ENCODE results near the gene SLC4A4.
A peak's percentile ranks its signal among the peaks of the same experiment; 100 is the strongest.
"Not testable (repeated sequence)": the region's sequence is repeated elsewhere in the genome, so short reads cannot be mapped to it uniquely, and the experiment has no call there.

SLC4A4 gene

DNA sequence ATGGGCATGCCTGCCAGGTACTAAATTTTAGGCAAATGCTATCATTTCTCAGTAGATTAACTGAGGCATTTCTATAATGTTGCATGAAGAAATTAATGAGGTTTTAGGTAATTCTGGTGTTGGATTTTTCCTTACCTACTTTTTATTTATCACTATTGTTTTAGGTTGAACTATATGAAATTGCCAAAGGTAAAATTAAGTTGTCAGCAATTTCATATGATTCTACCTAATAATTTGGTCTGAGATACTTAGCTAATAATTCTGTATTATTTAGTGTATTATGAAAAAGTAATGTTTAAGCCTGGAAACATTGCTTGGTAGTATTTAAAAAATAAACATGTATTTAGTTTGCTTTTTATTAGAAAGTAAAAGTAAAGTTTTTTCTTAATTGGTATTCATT is 22.7 kb downstream of the SLC4A4 start:
- no peak for DNase-seq

DNA sequence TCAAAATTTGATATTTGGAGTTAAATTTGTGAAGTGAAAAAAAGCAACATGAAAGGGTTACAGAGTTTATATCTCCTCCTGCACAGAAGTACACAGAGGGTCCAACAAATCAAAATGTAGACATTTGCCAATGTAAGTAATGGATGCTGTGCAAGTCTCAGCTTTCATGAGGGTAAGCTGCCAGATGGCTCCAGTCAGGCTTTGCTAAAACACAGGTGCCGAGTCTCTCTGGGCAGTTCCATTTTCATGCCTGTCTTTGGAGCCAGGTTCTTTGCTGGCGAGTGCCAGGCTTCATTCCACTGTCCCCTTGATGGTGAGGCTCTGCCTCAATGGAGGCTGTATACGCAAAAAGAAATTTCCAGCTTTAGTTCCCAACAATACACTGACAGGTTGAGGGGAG is 27.9 kb downstream of the SLC4A4 start:
- DNase-seq, result peak; percentile 40

DNA sequence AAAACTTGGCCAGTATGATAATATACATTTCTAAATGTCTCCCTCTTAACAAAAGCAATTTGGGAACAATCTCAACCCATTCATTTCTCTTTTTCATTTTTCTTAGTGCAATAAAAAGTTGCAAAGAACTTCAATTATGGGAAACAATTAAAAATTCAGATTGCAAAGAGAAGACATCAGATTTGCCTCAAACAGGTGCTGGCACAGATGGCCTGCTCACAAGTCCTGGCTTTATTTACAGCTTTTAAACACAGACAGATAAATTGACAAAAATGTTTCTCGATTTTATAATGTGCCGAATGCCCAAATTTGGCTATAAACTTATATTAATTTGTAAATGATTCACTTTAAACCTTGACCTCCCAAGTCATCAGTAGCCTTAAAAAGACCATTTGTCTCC is 28.7 kb downstream of the SLC4A4 start:
- DNase-seq, result no peak

DNA sequence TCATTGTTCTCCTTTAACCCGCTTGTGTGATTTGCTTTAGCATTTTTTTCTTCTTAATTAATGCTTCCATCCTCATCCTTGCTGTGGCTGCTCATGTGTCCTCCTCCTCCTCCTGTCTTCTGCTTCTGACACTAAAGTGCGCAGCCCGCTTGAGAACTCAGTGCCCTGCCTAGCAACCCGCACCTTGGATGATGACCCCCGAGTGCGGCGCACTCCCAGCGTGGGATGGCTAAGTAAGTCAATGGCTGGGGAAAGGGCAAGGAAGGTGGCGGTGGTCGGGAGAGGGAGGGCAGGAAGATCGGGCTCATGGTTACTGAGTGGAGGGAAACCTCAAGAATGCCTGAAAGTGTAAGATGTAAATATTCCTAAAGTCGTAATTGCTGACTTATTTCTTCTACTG is 30.1 kb downstream of the SLC4A4 start:
- DNase-seq, result no peak

- no peak for DNase-seq
Observed at GRCh38 chr4:71369536-71369935, 30.7 kb downstream of the SLC4A4 start.

DNA sequence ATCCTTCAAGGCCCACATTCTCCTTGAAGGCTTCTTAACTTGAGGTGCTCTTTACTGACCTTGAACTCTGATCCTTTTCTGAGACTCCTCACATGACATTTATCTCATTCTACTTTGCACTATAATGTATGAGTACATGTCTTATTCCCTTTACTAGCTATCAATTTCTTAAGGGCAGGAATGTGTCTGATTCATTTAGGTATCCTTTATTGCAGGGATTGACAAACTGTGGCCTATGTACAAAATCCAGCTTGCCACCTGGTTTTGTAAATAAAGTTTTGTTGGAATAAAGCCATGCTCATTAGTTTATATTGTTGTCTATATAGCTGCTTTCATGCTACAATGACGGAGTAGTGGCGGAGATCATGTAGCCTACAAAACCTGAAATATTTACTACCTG is 36.7 kb downstream of the SLC4A4 start:
- DNase-seq, result no peak

DNA sequence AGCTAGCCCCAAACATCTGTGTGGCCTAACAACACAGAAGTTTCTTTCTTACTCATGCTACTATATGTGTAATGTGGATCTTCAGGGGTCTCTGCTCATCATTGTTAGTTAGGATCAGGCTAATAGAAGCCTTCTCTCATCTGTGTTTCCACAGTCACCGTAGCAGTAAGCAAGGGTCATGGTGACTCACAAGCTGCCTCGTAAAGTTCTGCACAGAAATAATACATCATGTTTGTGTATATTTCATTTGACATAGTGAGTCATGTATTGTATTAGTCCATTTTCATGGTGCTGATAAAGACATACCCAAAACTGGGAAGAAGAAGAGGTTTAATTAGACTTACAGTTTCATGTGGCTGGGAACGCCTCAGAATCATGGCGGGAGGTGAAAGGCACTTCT is 38.7 kb downstream of the SLC4A4 start:
- DNase-seq, result no peak

- no peak for DNase-seq
Observed at GRCh38 chr4:71379126-71379525, 40.3 kb downstream of the SLC4A4 start.

DNA sequence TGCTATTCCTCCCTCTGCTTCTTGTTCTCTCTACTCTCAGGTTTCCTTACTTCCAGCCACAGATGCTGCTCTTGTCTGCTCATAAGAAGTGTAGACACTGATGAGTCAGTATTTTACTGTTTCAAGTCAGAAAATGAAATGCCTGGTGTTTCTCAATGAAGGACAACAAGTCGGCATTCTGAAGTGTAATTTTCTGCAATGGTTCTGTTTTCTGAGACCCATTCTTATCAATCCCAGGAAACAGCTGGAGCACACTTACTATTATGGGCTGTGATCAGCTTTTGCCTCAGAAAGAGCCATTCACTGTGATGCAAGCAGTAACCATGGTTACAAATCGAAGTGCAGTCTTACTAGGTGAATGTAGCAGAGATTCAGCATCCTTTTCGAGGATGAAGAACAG is 42.0 kb downstream of the SLC4A4 start:
- DNase-seq, result no peak

- no peak for DNase-seq
Observed at GRCh38 chr4:71382125-71382899, 43.5 kb downstream of the SLC4A4 start.

DNA sequence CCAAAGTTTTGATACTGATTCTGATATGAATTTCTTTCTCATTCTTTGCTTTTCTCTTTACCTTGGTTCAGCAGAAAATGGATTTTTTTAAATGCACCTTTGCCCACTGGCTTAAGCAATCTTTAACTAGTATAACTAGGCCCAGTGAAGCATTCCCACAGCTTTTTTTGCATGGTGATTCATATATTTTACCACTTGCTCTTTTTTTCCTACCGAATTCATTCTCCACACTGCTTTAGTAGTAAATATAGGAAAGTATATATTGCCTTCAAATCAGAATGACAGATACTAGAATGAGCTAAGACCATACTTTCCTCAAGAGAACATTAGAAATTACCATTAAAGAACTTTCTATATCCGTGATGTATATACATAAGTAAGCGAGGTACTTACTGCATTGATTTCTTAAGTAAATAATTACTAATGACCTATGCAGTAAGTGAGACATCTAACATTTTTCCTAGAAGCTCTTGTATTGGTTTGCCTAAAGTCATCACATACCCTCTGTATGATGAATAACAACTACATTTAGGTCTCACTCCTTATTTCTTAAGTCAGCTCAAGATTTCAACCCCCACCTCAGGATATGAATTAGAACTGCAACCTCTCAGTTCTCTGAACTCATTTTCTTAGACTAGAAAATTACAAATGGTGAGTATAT is 44.2 kb downstream of the SLC4A4 start:
- no peak for DNase-seq

DNA sequence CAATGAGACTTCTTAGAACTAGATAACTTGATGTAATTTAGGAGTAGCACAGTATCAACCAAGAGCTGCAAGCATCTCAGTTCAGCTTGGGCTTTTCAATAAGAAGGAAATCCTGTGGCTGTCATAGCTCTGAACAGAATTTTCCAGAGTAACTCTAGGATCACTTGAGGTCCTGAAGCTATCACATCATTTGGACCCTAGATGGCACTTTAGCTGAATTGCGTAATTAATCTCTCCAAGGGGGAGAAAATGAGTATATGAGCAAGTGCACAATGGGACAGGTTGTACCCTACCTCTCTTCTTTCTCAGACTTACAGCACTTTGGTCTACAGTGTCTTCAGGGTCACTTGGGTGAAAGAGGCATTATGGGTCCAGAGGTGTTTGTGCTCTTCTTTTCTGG is 45.2 kb downstream of the SLC4A4 start:
- DNase-seq, result no peak

GRCh38 chr4:71389149-71389827 is 50.5 kb downstream of the SLC4A4 start:
- DNase-seq, result peak; percentile 79

DNA sequence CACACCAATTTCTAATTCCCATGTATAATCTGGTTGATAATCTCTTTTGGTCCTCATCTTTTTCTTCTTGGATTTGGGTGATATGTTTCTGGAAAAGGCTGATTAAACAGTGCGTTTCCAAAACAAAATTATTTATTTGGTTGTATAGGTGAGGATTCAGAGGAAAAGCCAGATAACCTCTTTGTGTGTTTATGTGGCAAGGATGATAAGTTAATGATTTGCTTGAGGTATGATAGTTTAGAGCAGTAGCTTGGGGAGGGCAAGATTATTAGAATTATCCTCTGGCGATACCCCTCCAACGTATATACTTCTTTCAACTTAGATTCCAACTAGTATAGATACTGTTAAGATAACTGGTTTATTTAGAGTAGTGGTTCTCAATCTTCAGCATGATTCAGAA is 53.3 kb downstream of the SLC4A4 start:
- DNase-seq, result no peak

GRCh38 chr4:71396382-71396781 is 57.6 kb downstream of the SLC4A4 start:
- no peak for DNase-seq

DNA sequence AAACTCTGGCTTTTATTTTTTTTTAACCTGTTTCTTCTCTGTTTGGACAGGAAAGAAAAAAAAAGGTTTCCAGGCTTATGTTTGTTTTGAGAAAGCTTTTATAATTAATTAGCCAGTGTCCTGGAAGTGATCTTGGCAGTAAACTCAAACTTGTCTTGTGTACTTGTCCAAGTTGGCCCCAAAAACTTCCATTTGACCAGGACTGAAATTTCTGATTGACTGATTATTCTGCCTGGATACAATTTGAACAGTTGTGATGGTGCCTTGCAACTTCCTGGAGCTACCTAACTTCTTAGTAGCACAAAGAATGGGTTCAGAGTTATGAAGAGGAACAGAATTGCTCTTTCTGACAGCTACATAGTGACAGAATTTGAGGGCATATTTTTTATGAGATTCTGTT is 62.0 kb downstream of the SLC4A4 start:
- no peak for DNase-seq

- DNase-seq, result no peak
Observed at GRCh38 chr4:71402616-71403015, 63.8 kb downstream of the SLC4A4 start.

DNA sequence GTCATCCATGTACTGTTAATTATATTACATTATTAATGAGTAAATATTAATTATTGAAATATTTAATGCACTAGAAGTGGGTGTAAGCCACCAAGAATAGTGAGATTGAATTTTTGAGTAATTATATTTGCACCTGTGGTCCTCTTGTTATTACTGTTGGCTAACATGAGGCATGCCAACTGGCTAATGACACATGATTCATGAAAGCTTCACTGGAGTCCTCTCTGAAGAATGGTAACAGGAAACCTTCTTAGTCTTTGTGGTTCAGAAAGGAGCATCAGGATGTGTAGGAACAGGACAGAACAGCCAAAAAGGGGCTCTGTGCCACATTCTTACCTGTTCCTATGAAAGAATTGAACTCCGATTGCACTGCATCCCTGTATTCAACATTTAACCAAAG is 65.2 kb downstream of the SLC4A4 start:
- no peak for DNase-seq

DNA sequence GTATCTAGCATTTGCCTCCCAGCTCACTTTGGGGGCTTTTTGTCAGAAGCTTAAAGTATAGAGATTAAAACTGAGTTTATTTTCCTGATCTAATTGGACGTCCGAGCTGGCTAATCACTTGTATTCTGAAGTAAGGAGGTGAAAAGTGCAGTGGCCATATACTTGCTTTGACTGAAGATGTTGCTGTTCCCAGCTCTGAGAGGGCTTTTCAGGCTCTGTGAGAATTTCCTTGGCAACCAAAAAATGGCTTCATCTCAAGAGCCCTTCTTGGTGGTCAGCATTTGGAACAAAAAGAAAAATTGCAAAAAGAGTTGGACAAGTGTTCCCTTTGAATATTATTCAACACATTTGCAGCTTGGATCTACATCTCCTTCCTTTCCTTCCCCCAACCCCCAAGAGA is 67.0 kb downstream of the SLC4A4 start:
- DNase-seq, result no peak

GRCh38 chr4:71406459-71406963 is 67.7 kb downstream of the SLC4A4 start:
- DNase-seq, result no peak

DNA sequence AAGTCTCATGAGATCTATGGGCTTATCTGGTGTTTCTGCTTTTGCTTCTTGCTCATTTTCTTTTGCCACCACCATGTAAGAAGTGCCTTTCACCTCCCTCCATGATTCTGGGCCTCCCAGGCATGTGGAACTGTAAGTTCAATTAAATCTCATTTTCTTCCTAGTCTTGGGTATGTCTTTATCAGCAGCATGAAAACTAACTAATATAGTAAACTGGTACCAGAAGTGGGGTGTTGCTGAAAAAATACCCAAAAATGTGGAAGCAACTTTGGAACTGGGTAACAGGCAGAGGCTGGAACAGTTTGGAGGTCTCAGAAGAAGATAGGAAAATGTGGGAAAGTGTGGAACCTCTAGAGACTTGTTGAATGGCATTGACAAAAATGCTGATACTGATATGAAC is 70.1 kb downstream of the SLC4A4 start:
- DNase-seq, result not testable (repeated sequence)

GRCh38 chr4:71411981-71412380 is 73.2 kb downstream of the SLC4A4 start:
- DNase-seq, result no peak

DNA sequence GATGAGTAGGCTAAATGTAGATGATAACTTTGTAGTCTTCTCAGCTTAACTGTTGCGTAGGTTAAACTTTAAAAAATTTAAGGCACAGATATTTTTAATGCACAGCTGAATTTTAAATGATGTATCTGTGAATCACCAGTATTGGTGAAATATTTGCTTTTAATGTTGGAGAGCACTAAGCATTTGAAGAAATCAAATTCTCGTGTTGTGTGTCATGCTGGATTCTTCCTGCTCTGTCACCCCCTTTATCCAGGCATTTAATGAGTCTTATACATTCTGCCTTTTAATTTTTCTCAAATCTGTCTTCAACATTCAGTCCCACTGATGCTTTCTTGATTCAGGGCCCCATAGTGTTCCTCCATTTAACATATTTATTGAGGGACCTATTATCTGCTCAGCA is 76.7 kb downstream of the SLC4A4 start:
- DNase-seq, result no peak

DNA sequence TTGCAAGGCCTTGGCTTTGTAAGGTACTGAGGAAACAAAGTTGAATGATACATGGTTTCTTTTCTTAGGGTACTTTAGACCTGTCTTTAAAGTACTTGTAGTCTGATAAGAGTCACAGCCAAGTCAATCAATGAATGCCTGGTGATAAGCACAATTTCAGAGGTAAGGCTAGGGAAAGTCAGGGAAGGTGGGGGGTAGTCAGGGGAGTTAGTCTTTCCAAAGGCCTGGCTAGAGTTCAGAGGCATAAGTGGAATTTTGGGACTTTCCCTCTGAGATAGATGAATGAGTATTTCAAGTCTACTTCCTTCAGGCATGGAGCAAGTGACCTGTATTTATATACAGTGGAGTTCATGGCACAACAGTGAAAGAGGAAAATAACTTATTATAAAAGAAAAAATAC is 78.3 kb downstream of the SLC4A4 start:
- no peak for DNase-seq

Data from femur (tissue), 1 donor.